GM18498 (cell line): ENCODE data around the gene CEP170B.
A peak's percentile ranks its signal among the peaks of the same experiment; 100 is the strongest.
"Not testable (repeated sequence)": the region's sequence is repeated elsewhere in the genome, so short reads cannot be mapped to it uniquely, and the experiment has no call there.

ENCODE experiments used
- ATAC-seq: cut with Tn5 transposase; IDR thresholded peaks from one replicate; pipeline ENCODE4 v1.9.1; 2021; ENCODE audit warnings: mild to moderate bottlenecking, moderate library complexity; ENCODE audit not compliant: unreplicated experiment

CEP170B gene

DNA sequence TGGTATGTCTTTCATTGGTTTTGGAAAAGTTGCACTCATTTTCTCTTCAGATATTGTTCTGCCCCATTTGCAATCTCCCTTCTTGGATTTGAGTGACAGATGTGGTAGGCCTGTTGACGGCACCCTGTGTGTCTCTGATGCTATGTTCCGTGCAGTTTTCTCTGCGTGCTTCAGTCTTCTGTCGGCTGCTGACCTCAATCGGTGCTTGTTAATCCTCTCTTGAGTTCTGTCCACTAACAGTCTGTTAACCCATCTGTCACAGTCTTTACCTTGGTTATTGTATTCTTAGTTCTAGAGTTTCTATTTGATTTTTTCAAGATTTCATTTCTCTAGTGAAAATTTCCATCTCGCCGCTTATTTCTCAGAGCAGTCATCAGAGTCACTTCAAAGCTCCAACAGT, 38.9 kb downstream of the CEP170B start:
- ATAC-seq: no peak

DNA sequence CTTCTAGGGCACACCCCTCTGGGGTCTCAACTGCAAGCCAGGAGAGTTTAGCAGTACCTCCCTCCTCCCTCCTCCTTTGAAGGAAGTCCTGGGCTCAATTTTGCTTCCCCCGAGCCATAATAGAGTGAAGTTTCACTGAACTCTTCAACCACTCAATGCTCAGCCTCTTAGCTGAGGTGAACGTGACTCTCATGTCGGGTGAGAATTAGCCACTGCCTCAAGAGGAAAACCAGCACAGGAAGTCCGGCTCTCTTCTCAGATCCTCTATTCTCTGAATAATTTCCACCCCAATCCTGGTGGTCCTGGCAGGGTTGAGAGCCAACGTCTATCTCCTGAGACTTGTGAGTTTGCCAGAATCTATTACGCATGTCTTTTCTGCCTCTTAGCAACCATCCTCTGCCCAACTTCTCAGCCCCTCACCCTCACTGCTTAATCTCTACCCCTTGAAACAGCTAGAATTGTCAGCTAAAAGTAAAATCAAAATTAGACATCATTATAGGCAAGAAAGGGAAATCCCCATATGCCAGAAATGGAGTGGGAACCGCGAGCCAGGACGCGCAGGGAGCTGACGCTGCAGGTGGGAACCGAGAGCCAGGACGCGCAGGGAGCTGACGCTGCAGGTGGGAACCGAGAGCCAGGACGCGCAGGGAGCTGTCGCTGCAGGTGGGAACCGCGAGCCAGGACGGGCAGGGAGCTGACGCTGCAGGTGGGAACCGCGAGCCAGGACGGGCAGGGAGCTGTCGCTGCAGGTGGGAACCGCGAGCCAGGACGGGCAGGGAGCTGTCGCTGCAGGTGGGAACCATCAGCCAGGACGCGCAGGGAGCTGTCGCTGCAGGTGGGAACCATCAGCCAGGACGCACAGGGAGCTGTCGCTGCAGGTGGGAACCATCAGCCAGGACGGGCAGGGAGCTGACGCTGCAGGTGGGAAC, 39.8 kb downstream of the CEP170B start:
- ATAC-seq: not testable (repeated sequence)

- ATAC-seq: not testable (repeated sequence)
Measured at GRCh38 chr14:104905579-104905933, 40.5 kb downstream of the CEP170B start.

DNA sequence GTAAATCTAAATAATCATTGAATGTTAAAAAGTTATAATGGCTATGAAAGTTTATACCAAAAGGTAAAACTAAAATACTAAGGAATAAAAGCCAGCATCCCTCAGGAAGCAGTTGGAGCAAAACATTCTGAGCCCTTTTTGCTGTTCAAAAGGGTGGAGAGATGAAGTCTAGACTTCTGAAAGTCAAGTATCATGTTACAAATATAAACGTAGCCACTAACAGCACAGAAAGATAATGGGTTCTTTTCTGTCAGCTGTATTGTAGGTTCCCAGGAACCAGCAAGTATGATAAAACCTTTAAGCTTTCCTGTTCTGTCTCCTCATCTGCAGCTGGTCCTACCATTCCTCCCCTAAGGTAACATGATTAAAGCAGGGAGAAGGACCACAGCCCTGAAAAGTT, 43.2 kb downstream of the CEP170B start:
- no peak for ATAC-seq

DNA sequence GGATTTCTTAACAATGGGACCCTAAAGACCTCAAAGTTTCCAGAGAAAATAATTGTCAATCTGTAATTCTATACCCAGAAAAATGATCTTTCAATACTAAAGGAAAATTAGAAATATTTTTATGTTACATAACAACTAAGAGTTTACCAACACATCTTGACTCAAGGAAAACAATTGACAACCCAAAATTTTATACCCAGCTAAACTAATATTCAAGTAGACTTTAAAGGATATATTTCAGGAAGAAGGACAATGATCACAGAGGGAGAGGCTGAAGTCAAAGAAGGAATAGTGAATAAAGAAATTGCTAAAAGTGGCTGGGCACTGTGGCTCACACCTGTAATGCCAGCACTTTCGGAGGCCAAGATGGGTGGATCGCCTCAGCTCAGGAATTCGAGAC, 47.0 kb downstream of the CEP170B start:
- ATAC-seq: no peak

GRCh38 chr14:104913435-104913834, 48.4 kb downstream of the CEP170B start:
- ATAC-seq: no peak

- ATAC-seq: no peak
Measured at GRCh38 chr14:104917116-104917515, 52.0 kb downstream of the CEP170B start.

DNA sequence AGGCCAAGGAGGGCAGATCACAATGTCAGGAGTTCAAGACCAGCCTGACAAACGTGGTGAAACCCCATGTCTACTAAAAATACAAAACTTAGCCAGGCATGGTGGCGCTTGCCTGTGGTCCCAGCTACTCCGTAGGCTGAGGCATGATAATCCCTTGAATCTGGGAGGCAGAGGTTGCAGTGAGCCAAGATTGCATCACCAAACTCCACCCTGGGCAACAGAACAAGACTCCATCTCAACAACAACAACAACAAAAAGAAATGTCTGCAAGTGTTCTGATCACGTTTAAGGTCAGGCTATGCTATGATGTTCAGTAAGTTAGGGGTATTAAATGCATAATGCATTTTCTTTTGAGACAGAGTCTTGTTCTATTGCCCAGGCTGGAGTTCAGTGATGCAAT, 52.9 kb downstream of the CEP170B start:
- ATAC-seq: no peak

GRCh38 chr14:104919152-104919992, 54.3 kb downstream of the CEP170B start:
- ATAC-seq: not testable (repeated sequence)

DNA sequence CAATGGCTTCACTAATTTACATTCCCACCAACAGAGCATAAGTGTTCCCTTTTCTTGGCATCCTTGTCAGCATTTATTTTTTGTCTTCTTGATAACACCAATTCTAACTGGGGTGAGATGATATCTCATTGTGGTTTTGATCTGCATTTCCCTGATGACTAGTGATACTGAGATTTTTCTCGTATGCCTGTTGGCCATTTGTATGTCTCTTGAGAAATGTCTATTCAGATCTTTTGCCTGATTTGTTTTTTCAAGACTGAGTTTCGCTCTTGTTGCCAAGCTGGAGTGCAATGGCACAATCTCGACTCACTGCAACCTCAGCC, 54.9 kb downstream of the CEP170B start:
- ATAC-seq: no peak

DNA sequence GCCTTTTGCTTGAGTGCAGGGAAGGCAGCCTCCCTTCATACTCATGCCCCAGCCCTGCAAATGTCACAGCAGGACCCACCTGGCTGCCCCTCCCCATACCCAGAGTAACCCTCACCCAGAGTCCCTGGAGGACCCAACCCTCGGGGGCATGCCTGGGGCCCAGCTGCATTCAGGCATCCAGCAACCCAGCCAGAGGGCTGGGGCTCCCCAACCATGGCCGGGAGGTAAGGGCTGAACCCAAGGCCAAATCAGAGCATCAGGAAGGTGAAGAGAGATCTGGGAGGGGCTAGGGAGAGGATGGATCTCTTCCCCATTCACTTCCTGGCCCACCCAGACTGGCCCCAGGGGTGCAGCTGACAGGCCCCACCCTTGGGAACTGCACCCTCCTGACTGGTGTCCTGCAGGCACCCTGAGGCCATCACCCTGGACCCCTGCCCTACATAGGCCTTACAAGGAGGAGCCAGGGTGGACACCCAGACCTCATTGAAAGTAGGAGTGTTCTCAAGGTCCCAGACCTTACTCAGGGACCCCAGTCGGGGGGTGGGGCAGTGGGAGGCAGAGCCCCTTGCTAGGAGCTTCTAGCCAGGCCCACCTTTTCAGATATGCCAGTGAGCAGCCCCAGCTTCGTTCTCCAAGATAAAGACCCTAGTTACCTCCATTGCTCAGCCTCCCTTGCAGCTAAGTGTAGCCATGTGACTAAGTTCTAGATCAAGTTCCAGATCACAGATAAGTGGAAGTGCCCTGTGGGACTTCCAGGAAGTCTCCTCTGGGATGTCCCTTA, 58.8 kb downstream of the CEP170B start:
- no peak for ATAC-seq

DNA sequence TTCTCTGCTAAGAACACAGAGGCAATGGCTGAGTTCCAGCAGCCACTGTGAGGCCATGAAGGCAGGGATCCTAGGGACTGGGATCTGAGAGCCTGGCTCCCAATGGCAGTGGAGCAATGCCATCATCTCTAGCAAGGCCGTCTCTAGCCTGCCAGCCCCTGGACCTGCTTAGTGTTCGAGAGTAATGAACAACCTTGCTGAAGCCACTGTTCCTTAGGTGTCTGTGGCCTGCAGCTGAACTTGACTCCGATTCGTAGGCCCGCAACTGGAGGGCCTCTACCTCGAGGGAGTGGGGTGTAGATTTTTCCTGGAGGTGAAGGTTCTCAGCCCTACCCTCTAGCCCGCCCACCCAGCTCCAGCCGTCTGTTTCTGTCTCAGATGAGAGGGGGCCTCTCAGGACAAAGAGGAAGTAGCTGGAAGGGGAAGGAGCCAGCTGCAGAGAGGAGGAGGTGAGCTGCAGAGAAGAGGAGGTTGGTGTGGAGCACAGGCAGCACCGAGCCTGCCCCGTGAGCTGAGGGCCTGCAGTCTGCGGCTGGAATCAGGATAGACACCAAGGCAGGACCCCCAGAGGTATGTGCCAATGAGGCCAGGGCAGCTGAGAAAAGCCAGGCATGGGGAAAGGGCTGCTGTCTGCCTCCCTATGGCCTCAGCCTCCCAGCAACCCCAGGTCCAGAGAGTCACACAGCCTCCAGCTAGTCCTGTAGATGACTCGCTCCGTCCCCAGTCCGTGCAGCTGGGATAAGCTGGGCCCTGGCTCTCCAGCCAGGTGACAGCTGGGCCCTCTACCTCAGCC, 59.5 kb downstream of the CEP170B start, which contains the start of gene PLD4:
Gene PLD4 (plus strand): TSS at position 459 of the 793 bp plus-strand sequence. CDS start 2,262 bp downstream, outside the sequence.
- ATAC-seq: no peak

DNA sequence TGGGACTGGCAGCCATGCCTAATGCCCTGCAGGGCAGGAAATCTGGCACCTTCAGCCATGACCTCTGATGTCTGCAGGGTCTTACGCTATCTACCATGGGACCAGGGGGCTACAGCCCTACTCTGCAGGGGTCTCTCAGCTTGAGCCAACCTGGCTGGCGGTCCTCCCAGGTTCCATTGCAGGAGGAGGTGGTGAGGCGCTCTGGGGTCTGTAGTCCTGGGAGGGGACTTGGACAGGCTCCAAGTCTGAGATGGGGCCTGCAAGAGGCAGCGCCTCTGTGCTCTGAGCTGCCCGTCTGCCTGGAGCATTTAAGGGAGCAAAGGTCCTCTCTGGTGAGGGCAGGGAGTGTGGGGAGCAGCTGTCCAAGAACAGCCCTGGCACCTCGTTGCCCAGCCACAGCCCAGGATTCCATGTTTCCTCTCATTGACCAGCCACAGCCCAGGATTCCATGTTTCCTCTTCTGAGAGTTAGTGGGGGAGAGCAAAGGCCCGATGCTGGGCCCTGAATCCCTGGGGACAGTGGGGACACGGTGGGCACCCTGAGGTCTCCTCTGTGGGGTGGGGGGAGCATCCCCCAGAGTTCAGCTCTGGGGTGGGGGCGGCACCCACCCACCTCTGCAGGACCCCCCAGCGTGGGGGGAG, 60.3 kb downstream of the CEP170B start:
- ATAC-seq: no peak

DNA sequence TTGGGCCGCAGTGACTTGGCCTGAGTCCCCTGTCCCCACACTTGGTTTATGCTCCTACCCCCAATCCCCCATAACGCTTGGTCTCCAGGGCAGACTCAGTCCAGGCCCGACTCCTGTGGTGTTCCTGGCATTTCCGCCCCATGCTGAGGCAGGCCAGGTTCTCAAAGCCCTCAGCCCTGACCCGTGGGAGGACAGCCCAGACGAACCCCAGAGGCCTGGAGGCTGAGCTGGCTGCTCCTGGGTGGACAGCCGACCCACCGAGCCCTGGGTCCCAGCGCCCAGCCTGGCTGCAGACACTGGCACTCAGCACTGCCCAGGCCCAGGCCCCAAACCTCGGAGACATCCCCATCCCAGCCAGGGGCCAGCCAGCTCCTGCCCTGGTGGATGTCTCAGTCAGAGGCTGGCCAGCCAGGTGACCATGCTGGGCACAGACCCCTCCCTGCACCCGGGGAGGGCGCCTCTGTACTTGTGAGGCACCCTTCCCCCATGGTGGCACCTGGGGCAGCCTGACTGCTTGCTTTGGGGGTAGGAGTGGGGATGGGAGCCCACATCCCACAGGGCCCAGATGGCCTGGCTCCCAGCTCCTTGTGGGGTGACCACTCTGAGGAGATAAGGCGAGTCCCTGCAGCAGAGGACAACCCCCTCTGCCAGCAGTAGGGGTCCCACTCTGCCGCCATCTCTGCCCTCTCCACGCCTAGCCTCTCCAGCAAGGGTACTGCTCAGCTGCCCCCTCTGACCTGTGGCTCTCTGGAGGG, 61.0 kb downstream of the CEP170B start:
- ATAC-seq: peak; percentile 12

- peak; percentile 81 for ATAC-seq
Measured at GRCh38 chr14:104926619-104927431, 61.8 kb downstream of the CEP170B start.

GRCh38 chr14:104927432-104927816, 62.4 kb downstream of the CEP170B start:
- ATAC-seq: no peak

- no peak for ATAC-seq
Measured at GRCh38 chr14:104927901-104928300, 62.8 kb downstream of the CEP170B start.

GRCh38 chr14:104928391-104929133, 63.5 kb downstream of the CEP170B start:
- no peak for ATAC-seq
